B cell (primary cell): ENCODE measurements around the gene RNF7. TPM values are rescaled to one million over a fixed set of nuclear protein-coding genes. Genes with fewer than 3 reads are reported as not detected.

ENCODE experiments used
- ATAC-seq: fragments of 200-7000 bp; cut with Tn5 transposase; one replicate; pipeline ENCODE4 v1.10.0; 2021; ENCODE audit warnings: low read depth, mild to moderate bottlenecking, moderate number of reproducible peaks, moderate library complexity
- CTCF ChIA-PET: fragments of 350-600 bp; sonication (Branson Sonifier 250); formaldehyde crosslinking; loops from one replicate; lab custom pipeline; 2021; ENCODE audit warnings: antibody characterized with exemption, inconsistent platforms; lab: Charles Lee
- POLR2A ChIA-PET: fragments of 350-600 bp; sonication (Branson Sonifier 250); formaldehyde crosslinking; loops from one replicate; lab custom pipeline; 2021; ENCODE audit warnings: antibody characterized with exemption; lab: Charles Lee
- DNase-seq: peaks from one replicate; pipeline ENCODE4 v3.0.0; 2013
- H2AFZ ChIP-seq: 2 replicates; pipeline ENCODE4 v1.6.1; 2012; ENCODE audit warnings: mild to moderate bottlenecking, low read depth, low read length; ENCODE audit not compliant: insufficient read depth, poor library complexity, severe bottlenecking
- H3K27ac ChIP-seq, 2 donors: 1 replicate in 1 of 2; 2 replicates in 1 of 2; pipeline ENCODE4 v1.5.1; 2012 to 2013; ENCODE audit warnings: low read length in 2 of 2, mild to moderate bottlenecking in 2 of 2, moderate library complexity in 1 of 2
- H3K27me3 ChIP-seq, 4 experiments: fragments of 200-600 bp in 1 of 4; sonication (generic) in 1 of 4; replicated peaks in 1 of 4; 1 replicate in 2 of 4; 2 replicates in 2 of 4; pipeline versions ENCODE4 v1.6.1 to v1.7.0; 2013 to 2016; ENCODE audit warnings: low read length in 3 of 4, mild to moderate bottlenecking in 2 of 4, mixed read lengths in 1 of 4, moderate library complexity in 1 of 4; ENCODE audit not compliant: insufficient read depth in 4 of 4, control insufficient read depth in 3 of 4; ENCODE audit errors: control extremely low read depth in 1 of 4
- H3K36me3 ChIP-seq, 2 experiments: replicated peaks in 1 of 2; 1 replicate in 1 of 2; 2 replicates in 1 of 2; pipeline versions ENCODE4 v1.6.1 to v1.7.1; 2013; ENCODE audit warnings: low read length in 1 of 2; ENCODE audit not compliant: insufficient read depth in 2 of 2, control insufficient read depth in 1 of 2; ENCODE audit errors: control extremely low read depth in 1 of 2, extremely low read depth in 1 of 2
- H3K4me1 ChIP-seq, 2 donors: fragments of 200-600 bp in 1 of 2; sonication (generic) in 1 of 2; 1 replicate in 1 of 2; 2 replicates in 1 of 2; pipeline versions ENCODE4 v1.5.1 to v1.6.1; 2013 to 2017; ENCODE audit warnings: low read length in 2 of 2; ENCODE audit not compliant: control insufficient read depth in 2 of 2, insufficient read depth in 2 of 2
- H3K4me2 ChIP-seq: replicated peaks from 2 replicates; pipeline ENCODE3; 2012; ENCODE audit warnings: mild to moderate bottlenecking, low read depth, low read length; ENCODE audit not compliant: poor library complexity, severe bottlenecking
- H3K4me3 ChIP-seq, 5 experiments: fragments of 200-600 bp in 1 of 5; sonication (generic) in 1 of 5; 1 replicate in 3 of 5; 2 replicates in 2 of 5; pipeline versions ENCODE4 v1.5.1 to v1.7.0; 2011 to 2016; ENCODE audit warnings: low read length in 4 of 5, mild to moderate bottlenecking in 4 of 5, low read depth in 2 of 5, control low read depth in 1 of 5, moderate library complexity in 1 of 5; ENCODE audit not compliant: insufficient read depth in 1 of 5; ENCODE audit errors: control extremely low read depth in 1 of 5, extremely low read depth in 1 of 5
- H3K79me2 ChIP-seq: fragments of 200-600 bp; sonication (generic); one replicate; pipeline ENCODE4 v1.6.0; 2016; ENCODE audit warnings: low read length; ENCODE audit not compliant: control insufficient read depth, insufficient read depth
- H3K9ac ChIP-seq: fragments of 200-600 bp; sonication (generic); 2 replicates; pipeline ENCODE4 v1.6.1; 2017; ENCODE audit warnings: mild to moderate bottlenecking, low read length, moderate library complexity
- H3K9me3 ChIP-seq, 3 donors: one replicate each; pipeline versions ENCODE4 v1.6.1 to v1.7.1; 2013; ENCODE audit warnings: low read length in 2 of 3; ENCODE audit not compliant: control insufficient read depth in 2 of 3, insufficient read depth in 1 of 3; ENCODE audit errors: control extremely low read depth in 1 of 3
- H4K20me1 ChIP-seq: 2 replicates; pipeline ENCODE4 v1.6.0; 2012; ENCODE audit warnings: mild to moderate bottlenecking, low read length; ENCODE audit not compliant: insufficient read depth, control insufficient read depth, poor library complexity, severe bottlenecking
- H3K27ac Mint-ChIP-seq: one replicate; pipeline ENCODE4 v1.8.0; 2021; ENCODE audit warnings: mixed read lengths
- H3K27me3 Mint-ChIP-seq: one replicate; pipeline ENCODE4 v1.8.0; 2021; ENCODE audit warnings: mixed read lengths
- H3K4me1 Mint-ChIP-seq: one replicate; pipeline ENCODE4 v1.8.0; 2021; ENCODE audit warnings: mixed read lengths
- H3K4me3 Mint-ChIP-seq: one replicate; pipeline ENCODE4 v1.8.0; 2021; ENCODE audit warnings: mixed read lengths
- H3K9me3 Mint-ChIP-seq: one replicate; pipeline ENCODE4 v1.8.0; 2022; ENCODE audit warnings: mixed read lengths; ENCODE audit not compliant: insufficient read depth
- EZH2 ChIP-seq: IDR thresholded peaks from 2 replicates; pipeline ENCODE4 v1.6.1; 2012; ENCODE audit warnings: borderline replicate concordance, low read depth, mild to moderate bottlenecking, moderate library complexity, low read length; ENCODE audit not compliant: insufficient read depth, poor library complexity, severe bottlenecking
- WGBS: methylation state at CpG from one replicate; pipeline ENCODE4 v1.1.5; 2013; ENCODE audit warnings: missing lambda C conversion rate; ENCODE audit not compliant: insufficient coverage; 5-methylcytosine and 5-hydroxymethylcytosine counted together
- intact Hi-C: fragments of 100-400 bp; cut with micrococcal nuclease; formaldehyde crosslinking; loops from one replicate; pipeline ENCODE4 v1.10.0; 2022
- polyA plus RNA-seq: library from polyadenylated mRNA; depleted of rRNA; stranded (reverse); fragments of >200 nt; gene quantifications from 2 replicates; pipeline ENCODE4 v1.2.3, GENCODE V29; 2012
- total RNA-seq, 2 donors: library from RNA; stranded (reverse); fragments of 120-200 nt in 1 of 2; gene quantifications; 1 replicate in 1 of 2; 2 replicates in 1 of 2; pipeline versions ENCODE4 v1.2.3 to v1.2.4, GENCODE V29; 2013 to 2022
- TF ChIP-seq, protein P1 (sequence below): fragments of 200-600 bp; IDR thresholded peaks from one replicate; pipeline ENCODE4 v1.8.0; 2022; ENCODE audit warnings: antibody characterized with exemption, mild to moderate bottlenecking

RNF7 gene
- total and polyA plus RNA-seq, 2 donors (not counting 1 experiment from before 2014, with no cell fraction given) = 38.0 to 40.9 TPM

GRCh38 chr3:141746962-141747361, 8.9 kb downstream of the RNF7 start:
- Histone ChIP-seq H3K4me3 (no peak overlapping the region), H3K9ac (no peak overlapping the region), H3K4me1 (no peaks in the 10 kb centered on the region), H3K79me2 (peaks cover 20% of the 10 kb centered on the region), H3K27me3 (no peaks in the 10 kb centered on the region), H3K27ac (no peak overlapping the region), H3K36me3 (peaks cover 7 to 39% of the 10 kb centered on the region in 2 experiments), H4K20me1 (peaks cover 18% of the 10 kb centered on the region), H3K4me2 (no peak overlapping the region), H3K9me3 (no peaks in the 10 kb centered on the region), H2AFZ (no peak overlapping the region)
- intact Hi-C loops = no loop called here
- ChIA-PET CTCF (interaction anchor here (0.7 kb wide), 1 partner anchor 266 kb away, joined by 3 read pairs; no protein-coding TSS in a partner anchor), POLR2A (no interaction called here)
- Mint-ChIP-seq H3K27me3 (no peaks in the 10 kb centered on the region), H3K27ac (no peak overlapping the region), H3K4me3 (no peak overlapping the region), H3K9me3 (no peaks in the 10 kb centered on the region), H3K4me1 (peaks cover 16% of the 10 kb centered on the region)
- ATAC-seq = no peak
- no CpG with 5 or more reads among the region's 4 CpGs for WGBS
- no peak for DNase-seq
- no peak for TF ChIP-seq EZH2
- TF ChIP-seq, protein P1, sequence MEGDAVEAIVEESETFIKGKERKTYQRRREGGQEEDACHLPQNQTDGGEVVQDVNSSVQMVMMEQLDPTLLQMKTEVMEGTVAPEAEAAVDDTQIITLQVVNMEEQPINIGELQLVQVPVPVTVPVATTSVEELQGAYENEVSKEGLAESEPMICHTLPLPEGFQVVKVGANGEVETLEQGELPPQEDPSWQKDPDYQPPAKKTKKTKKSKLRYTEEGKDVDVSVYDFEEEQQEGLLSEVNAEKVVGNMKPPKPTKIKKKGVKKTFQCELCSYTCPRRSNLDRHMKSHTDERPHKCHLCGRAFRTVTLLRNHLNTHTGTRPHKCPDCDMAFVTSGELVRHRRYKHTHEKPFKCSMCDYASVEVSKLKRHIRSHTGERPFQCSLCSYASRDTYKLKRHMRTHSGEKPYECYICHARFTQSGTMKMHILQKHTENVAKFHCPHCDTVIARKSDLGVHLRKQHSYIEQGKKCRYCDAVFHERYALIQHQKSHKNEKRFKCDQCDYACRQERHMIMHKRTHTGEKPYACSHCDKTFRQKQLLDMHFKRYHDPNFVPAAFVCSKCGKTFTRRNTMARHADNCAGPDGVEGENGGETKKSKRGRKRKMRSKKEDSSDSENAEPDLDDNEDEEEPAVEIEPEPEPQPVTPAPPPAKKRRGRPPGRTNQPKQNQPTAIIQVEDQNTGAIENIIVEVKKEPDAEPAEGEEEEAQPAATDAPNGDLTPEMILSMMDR = no peak

- intact Hi-C loops = loop anchor here (5.0 kb wide), 1 partner anchor 44 kb away; no protein-coding TSS in a partner anchor
- H4K20me1 ChIP-seq = no peaks in the 10 kb centered on the region
- H3K9me3 ChIP-seq = no peaks in the 10 kb centered on the region
- H3K27ac Mint-ChIP-seq = no peak overlapping the region
- H3K27ac ChIP-seq = no peak overlapping the region
- H3K79me2 ChIP-seq = no peaks in the 10 kb centered on the region
- DNase-seq (no peak), ATAC-seq (no peak)
- H3K4me2 ChIP-seq = no peak overlapping the region
- H3K36me3 ChIP-seq = peaks cover 0 to 3% of the 10 kb centered on the region in 2 experiments
- no peak for TF ChIP-seq EZH2
- TF ChIP-seq, protein P1 = no peak
- 100% methylated on average over 3 of the region's 3 CpGs for WGBS
- no peaks in the 10 kb centered on the region for H3K4me1 Mint-ChIP-seq
- H3K27me3 Mint-ChIP-seq = no peaks in the 10 kb centered on the region
- no peaks in the 10 kb centered on the region for H3K9me3 Mint-ChIP-seq
- POLR2A ChIA-PET = no interaction called here
- H3K4me3 ChIP-seq = no peak overlapping the region
- CTCF ChIA-PET = no interaction called here
- H3K9ac ChIP-seq = no peak overlapping the region
- no peaks in the 10 kb centered on the region for H3K27me3 ChIP-seq
- no peak overlapping the region for H3K4me3 Mint-ChIP-seq
- H2AFZ ChIP-seq = no peak overlapping the region
- H3K4me1 ChIP-seq = no peaks in the 10 kb centered on the region
These were observed 15.3 kb downstream of the RNF7 start for GRCh38 chr3:141753399-141753798.
